ENCODE measurements around the gene OPA1.

OPA1 gene

DNA sequence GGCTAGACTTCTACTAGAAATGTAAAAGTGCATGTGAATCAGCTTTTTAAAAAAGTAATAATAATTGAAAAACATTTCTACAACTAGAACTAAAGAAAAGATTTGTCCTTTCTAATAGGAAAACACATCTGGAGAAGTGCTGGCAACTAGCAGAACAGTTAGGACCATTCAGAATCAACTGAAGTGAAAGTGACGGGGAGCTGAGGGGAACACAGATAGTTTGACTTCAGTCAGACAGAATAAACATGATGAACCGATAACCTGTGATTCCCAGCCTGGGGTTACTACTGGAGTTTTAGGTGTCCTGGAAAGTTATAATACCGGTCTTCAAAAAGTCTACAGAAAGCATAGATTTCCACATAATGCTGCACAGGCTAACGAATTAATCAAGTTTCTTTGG, 28.1 kb downstream of the OPA1 start:
- Histone ChIP-seq H3K4me3 (ENCODE audit: low read length) (no peak overlapping the region), H3K9ac (ENCODE audit: low read depth, low read length) (no peak overlapping the region), H3K9me3 (ENCODE audit: insufficient read depth, low read depth, low read length) (no peaks in the 10 kb centered on the region), H3K4me1 (ENCODE audit: insufficient read depth, low read length) (no peaks in the 10 kb centered on the region), H3K27me3 (ENCODE audit: insufficient read depth, low read length) (no peaks in the 10 kb centered on the region), H3K27ac (ENCODE audit: low read length) (no peak overlapping the region), H3K36me3 (ENCODE audit: insufficient read depth, low read depth, low read length) (peaks cover 67% of the 10 kb centered on the region)

DNA sequence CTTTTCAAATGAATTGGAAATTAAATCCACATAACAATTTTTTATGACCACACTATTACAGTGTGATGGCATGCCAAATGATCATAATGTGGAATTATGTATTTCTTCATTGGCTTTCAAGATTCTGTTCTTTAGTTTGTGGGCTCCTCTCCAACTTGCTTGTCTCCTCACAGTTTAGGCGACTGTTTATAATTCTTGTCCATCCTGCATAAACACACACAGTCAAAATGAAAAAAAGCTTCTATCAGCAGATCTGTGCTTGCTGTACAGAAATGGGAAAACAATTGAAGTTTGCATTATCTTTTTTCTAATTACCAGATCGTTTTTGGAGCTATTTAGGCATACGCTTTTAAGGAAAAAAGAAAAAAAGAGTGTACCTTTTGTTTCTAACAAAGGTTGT, 37.0 kb downstream of the OPA1 start:
- Histone ChIP-seq H3K27ac (ENCODE audit: low read length) (no peak overlapping the region), H3K4me3 (ENCODE audit: low read length) (no peak overlapping the region), H3K27me3 (ENCODE audit: insufficient read depth, low read length) (no peaks in the 10 kb centered on the region), H3K9ac (ENCODE audit: low read depth, low read length) (no peak overlapping the region), H3K36me3 (ENCODE audit: insufficient read depth, low read depth, low read length) (peaks cover 41% of the 10 kb centered on the region), H3K9me3 (ENCODE audit: insufficient read depth, low read depth, low read length) (no peaks in the 10 kb centered on the region), H3K4me1 (ENCODE audit: insufficient read depth, low read length) (peaks cover 11% of the 10 kb centered on the region; the same call in 1 of the 2 replicates)

DNA sequence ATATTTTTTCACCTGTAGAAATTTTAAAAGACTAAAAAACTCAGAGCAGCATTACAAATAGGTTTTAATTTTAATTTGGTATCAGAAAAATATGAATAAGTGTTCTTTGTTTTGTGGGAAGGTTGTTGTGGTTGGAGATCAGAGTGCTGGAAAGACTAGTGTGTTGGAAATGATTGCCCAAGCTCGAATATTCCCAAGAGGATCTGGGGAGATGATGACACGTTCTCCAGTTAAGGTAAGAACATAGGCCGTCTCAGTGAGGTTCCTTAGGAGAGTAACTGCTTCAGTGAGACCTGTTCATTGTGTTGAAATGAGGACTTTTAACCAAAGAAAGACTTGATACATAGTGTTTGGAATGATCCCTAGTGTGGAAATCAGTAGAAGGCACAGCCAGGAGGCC, 44.8 kb downstream of the OPA1 start:
- Histone ChIP-seq H3K27ac (ENCODE audit: low read length) (no peak overlapping the region), H3K36me3 (ENCODE audit: insufficient read depth, low read depth, low read length) (peaks cover 75% of the 10 kb centered on the region), H3K27me3 (ENCODE audit: insufficient read depth, low read length) (no peaks in the 10 kb centered on the region), H3K9ac (ENCODE audit: low read depth, low read length) (no peak overlapping the region), H3K4me1 (ENCODE audit: insufficient read depth, low read length) (no peaks in the 10 kb centered on the region), H3K4me3 (ENCODE audit: low read length) (no peak overlapping the region), H3K9me3 (ENCODE audit: insufficient read depth, low read depth, low read length) (no peaks in the 10 kb centered on the region)

DNA sequence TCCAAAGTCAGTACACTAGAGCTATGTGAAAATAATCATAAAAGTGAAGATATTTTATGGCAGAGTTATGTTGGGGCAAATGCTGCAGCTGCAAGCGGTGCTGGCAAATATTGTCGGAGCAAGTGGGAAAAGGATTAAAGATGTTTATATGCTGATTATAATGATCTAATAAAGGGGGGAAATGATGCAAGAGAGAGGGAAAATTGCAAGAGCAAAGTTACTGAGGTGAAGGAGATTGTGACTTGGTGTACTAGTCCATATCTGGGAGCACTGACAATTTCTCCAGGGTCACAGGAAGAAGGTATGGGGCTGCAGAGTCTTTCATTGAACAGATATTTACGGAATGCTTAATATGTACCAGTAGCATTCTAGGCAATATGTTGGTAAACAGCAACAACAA, 45.8 kb downstream of the OPA1 start:
- H3K27ac ChIP-seq (ENCODE audit: low read length) = no peak overlapping the region
- H3K36me3 ChIP-seq (ENCODE audit: insufficient read depth, low read depth, low read length) = peaks cover 85% of the 10 kb centered on the region
- H3K9ac ChIP-seq (ENCODE audit: low read depth, low read length) = no peak overlapping the region

DNA sequence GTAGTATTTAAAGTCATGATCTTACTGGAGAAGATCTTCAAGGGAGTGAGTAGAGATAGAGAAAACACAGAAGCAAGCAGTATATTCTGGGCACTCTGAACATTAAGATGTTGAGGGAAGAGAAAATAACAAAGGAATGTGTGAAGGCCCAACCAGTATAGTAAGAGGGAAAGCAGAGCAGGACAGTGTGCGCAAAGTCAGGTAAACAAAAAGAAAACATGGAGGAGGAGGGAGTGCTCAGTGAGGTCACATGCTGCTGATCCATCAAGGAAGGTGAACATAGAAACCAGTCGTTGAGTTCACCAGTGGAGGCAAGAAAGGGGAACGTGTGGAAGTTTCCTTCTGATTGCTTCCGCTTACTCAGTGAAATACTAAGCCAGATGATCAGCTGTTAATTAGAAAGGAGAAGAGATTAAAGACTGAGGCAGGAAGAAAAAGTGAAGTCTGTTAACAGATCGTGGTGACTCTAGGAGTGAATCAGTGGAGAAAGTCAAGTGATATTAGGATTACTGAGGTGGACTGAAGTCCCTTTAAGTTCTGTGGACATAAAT, 47.2 kb downstream of the OPA1 start:
- H3K27me3 ChIP-seq (ENCODE audit: insufficient read depth, low read length) = no peaks in the 10 kb centered on the region
- H3K4me3 ChIP-seq (ENCODE audit: low read length) = no peak overlapping the region
- no peak overlapping the region for H3K27ac ChIP-seq (ENCODE audit: low read length)
- no peak overlapping the region for H3K9ac ChIP-seq (ENCODE audit: low read depth, low read length)
- 0 out of 2 replicates have a peak, but pooled peaks cover 3% of the 10 kb centered on the region for H3K4me1 ChIP-seq (ENCODE audit: insufficient read depth, low read length)
- peaks cover 96% of the 10 kb centered on the region for H3K36me3 ChIP-seq (ENCODE audit: insufficient read depth, low read depth, low read length)
- H3K9me3 ChIP-seq (ENCODE audit: insufficient read depth, low read depth, low read length) = no peaks in the 10 kb centered on the region

More for the DNA sequence above, 45.8 kb downstream of the OPA1 start:
- Histone ChIP-seq H3K27me3 (ENCODE audit: insufficient read depth, low read length) (no peaks in the 10 kb centered on the region), H3K4me1 (ENCODE audit: insufficient read depth, low read length) (no peaks in the 10 kb centered on the region), H3K4me3 (ENCODE audit: low read length) (no peak overlapping the region), H3K9me3 (ENCODE audit: insufficient read depth, low read depth, low read length) (no peaks in the 10 kb centered on the region)

DNA sequence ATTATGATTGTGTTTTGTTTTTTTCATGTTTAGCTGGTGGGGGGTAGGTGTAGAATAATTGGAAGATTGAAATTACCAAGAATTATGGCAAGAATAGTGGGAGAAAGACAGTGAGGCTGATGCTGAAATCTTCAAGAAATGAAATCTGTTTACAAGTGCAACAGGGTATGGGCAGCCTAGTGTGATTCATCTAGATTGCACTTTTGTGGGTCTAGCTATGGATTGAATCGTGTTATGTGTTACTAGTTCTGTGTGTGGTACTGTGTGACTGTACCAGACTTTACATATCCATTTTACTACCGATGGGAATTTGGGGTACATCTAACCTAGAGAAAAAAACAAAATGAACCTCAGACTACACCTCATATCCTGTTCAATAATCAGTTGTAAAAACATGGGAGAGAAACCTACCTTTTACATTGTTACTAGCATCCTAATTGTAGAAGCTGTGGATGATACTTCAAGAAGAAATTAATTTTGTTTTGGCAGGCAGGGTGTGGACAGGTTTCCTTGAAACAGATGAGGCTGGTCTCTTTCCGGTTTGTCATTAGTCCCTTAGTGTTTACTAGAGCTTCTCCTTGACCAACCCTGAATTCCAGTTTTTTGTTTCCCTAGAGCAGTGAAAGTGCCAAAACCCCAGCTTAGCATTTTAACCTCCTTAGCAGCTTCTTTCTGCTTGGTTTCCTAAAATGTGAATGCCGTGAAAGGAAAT, 47.9 kb downstream of the OPA1 start:
- Histone ChIP-seq H3K4me1 (ENCODE audit: insufficient read depth, low read length) (0 out of 2 replicates have a peak, but pooled peaks cover 3% of the 10 kb centered on the region), H3K27ac (ENCODE audit: low read length) (no peak overlapping the region)

DNA sequence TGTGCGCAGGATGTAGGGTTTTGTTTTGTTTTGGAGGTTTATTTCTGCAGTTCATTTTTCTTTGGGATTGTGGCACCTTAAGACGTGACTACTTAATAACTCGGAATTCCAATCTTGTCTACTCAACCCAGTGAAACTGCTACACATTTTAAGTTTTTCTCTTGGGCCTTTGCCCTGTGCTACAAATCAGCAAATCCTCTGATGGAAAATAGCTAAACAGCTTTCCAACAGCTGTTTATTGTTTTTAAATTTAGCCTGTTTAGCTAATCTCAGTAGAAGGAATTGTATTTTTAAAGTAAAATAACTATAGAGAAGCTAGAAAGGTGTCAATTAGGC, 48.4 kb downstream of the OPA1 start:
- Histone ChIP-seq H3K36me3 (ENCODE audit: insufficient read depth, low read depth, low read length) (peaks cover 98% of the 10 kb centered on the region), H3K9ac (ENCODE audit: low read depth, low read length) (no peak overlapping the region)

More for the DNA sequence above, 47.9 kb downstream of the OPA1 start:
- Histone ChIP-seq H3K4me3 (ENCODE audit: low read length) (no peak overlapping the region), H3K9ac (ENCODE audit: low read depth, low read length) (no peak overlapping the region), H3K9me3 (ENCODE audit: insufficient read depth, low read depth, low read length) (no peaks in the 10 kb centered on the region), H3K36me3 (ENCODE audit: insufficient read depth, low read depth, low read length) (peaks cover 98% of the 10 kb centered on the region), H3K27me3 (ENCODE audit: insufficient read depth, low read length) (no peaks in the 10 kb centered on the region)

DNA sequence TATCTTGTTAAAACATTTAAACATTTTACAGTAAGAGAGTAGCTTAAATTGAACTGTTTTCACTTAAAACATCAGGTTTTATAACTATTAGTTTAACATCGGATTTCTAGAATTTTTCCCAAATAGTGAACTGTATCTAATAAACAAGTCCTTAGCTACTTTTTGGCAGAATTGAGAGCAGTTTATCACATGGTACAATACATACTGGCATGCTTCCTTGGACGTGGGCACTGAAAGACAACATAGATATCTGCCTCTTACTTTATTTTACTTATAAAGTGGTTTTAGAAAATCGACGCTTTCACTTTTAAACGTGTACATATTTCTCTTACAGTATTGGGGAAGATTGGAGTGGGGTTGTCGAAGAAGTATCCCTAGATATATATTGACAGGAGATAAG, 52.8 kb downstream of the OPA1 start:
- no peaks in the 10 kb centered on the region for H3K27me3 ChIP-seq (ENCODE audit: insufficient read depth, low read length)
- H3K4me3 ChIP-seq (ENCODE audit: low read length) = no peak overlapping the region
- H3K9ac ChIP-seq (ENCODE audit: low read depth, low read length) = no peak overlapping the region
- H3K27ac ChIP-seq (ENCODE audit: low read length) = no peak overlapping the region
- H3K36me3 ChIP-seq (ENCODE audit: insufficient read depth, low read depth, low read length) = peaks cover 99% of the 10 kb centered on the region
- H3K4me1 ChIP-seq (ENCODE audit: insufficient read depth, low read length) = 0 out of 2 replicates have a peak, but pooled peaks cover 3% of the 10 kb centered on the region
- H3K9me3 ChIP-seq (ENCODE audit: insufficient read depth, low read depth, low read length) = no peaks in the 10 kb centered on the region

More for the DNA sequence above, 48.4 kb downstream of the OPA1 start:
- Histone ChIP-seq H3K9me3 (ENCODE audit: insufficient read depth, low read depth, low read length) (no peaks in the 10 kb centered on the region), H3K27ac (ENCODE audit: low read length) (no peak overlapping the region), H3K4me3 (ENCODE audit: low read length) (no peak overlapping the region), H3K27me3 (ENCODE audit: insufficient read depth, low read length) (no peaks in the 10 kb centered on the region), H3K4me1 (ENCODE audit: insufficient read depth, low read length) (0 out of 2 replicates have a peak, but pooled peaks cover 3% of the 10 kb centered on the region)

DNA sequence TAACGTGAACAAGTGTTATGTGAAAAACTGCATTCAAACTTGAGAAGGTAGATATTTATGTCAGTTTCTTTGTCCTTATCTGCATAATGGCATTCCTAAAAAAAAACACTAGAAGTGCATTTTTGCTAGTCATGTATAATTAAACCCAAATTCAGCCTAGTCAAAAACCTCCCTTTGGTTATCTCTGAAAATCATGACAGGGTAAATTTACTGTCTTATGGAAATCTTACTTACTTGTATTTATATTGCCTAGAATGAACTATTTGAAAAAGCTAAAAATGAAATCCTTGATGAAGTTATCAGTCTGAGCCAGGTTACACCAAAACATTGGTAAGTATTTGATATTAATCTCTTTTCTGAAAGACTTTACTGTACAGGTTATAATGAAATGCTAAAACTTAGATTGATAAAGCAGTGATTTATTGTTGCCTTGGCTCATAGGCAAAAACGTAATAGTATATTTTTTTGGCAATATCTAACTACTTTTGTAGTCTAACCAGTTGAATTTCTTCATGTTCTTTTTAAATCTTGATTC, 55.6 kb downstream of the OPA1 start:
- Histone ChIP-seq H3K36me3 (ENCODE audit: insufficient read depth, low read depth, low read length) (peaks cover 95% of the 10 kb centered on the region), H3K27me3 (ENCODE audit: insufficient read depth, low read length) (no peaks in the 10 kb centered on the region), H3K4me1 (ENCODE audit: insufficient read depth, low read length) (0 out of 2 replicates have a peak, but pooled peaks cover 3% of the 10 kb centered on the region), H3K9ac (ENCODE audit: low read depth, low read length) (no peak overlapping the region), H3K4me3 (ENCODE audit: low read length) (no peak overlapping the region), H3K27ac (ENCODE audit: low read length) (no peak overlapping the region), H3K9me3 (ENCODE audit: insufficient read depth, low read depth, low read length) (no peaks in the 10 kb centered on the region)

DNA sequence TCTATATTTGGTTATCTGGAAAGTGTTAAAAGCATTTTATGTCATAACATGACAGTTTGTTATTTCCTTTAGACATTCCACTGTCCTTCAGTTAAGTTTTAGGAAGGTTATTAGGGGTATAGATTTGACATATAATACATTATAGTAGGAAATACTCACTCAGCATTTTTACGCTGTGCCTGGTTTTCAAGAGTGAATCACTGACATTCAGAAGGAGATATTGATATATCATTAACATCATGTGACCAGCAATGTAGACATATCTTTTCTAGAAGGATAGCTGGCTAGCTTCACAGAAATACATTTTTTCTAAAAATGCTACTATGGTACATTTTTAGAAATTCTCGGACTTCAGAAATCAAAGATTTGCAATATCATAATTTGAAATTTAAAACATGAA, 57.6 kb downstream of the OPA1 start:
- no peaks in the 10 kb centered on the region for H3K9me3 ChIP-seq (ENCODE audit: insufficient read depth, low read depth, low read length)
- H3K9ac ChIP-seq (ENCODE audit: low read depth, low read length) = no peak overlapping the region
- H3K27me3 ChIP-seq (ENCODE audit: insufficient read depth, low read length) = no peaks in the 10 kb centered on the region
- H3K36me3 ChIP-seq (ENCODE audit: insufficient read depth, low read depth, low read length) = peaks cover 95% of the 10 kb centered on the region
- no peak overlapping the region for H3K27ac ChIP-seq (ENCODE audit: low read length)
- peaks cover 4% of the 10 kb centered on the region; the same call in 1 of the 2 replicates for H3K4me1 ChIP-seq (ENCODE audit: insufficient read depth, low read length)
- no peak overlapping the region for H3K4me3 ChIP-seq (ENCODE audit: low read length)

DNA sequence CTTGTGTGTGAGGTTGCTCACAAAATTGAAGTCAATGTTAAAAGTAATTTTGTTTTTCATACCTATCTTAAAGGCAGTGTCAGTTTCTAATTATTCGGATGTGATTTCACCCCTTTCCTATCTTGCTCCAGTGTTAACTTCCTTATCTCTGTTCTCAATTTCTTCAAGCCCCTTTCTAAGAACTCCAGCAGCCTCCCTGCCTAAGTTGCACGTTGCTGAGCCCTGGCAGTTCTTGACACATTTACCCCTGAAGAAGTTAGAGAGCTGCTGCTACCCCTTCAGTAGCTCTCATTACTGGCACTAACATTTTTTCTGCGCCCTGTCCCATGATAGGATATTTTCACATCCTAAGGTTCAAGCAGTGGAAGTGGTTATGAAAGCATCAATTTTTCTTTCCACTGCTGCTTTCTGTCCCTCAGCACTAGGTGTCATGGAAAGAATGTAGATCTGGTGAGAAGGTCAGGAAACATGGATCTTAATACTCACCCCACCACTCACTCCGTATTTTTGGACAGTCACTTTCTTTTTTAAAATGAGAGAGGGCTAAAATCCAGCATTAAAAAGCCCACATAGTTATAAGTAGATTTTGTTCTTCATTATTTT, 62.9 kb downstream of the OPA1 start:
- peaks cover 87% of the 10 kb centered on the region for H3K36me3 ChIP-seq (ENCODE audit: insufficient read depth, low read depth, low read length)
- no peak overlapping the region for H3K4me3 ChIP-seq (ENCODE audit: low read length)
- H3K9me3 ChIP-seq (ENCODE audit: insufficient read depth, low read depth, low read length) = no peaks in the 10 kb centered on the region
- 0 out of 2 replicates have a peak overlapping the region, but pooled peaks have one; percentile 1 for H3K9ac ChIP-seq (ENCODE audit: low read depth, low read length)
- peak overlapping the region; percentile 13 for H3K27ac ChIP-seq (ENCODE audit: low read length)
- H3K4me1 ChIP-seq (ENCODE audit: insufficient read depth, low read length) = peaks cover 21% of the 10 kb centered on the region; the same call in 1 of the 2 replicates
- no peaks in the 10 kb centered on the region for H3K27me3 ChIP-seq (ENCODE audit: insufficient read depth, low read length)

Measured in iPS-20b (cell line).